ENCODE results near the gene NBEA.

GRCh38 chr13:35279500-35279899 lies 337.4 kb downstream of the NBEA start:
- TF ChIP-seq YY1 (IDR thresholded peaks at IDR 0.05; ENCODE audit: insufficient read depth, insufficient read length) = no peak
- TF ChIP-seq SUZ12 (IDR thresholded peaks at IDR 0.05; ENCODE audit: extremely low read depth, insufficient read depth, insufficient read length) = no peak
- TF ChIP-seq ZNF274 (IDR thresholded peaks at IDR 0.05; ENCODE audit: low read depth, low read length) = no peak

Data from NT2/D1 (cell line).